NCI-H524 (cell line): ENCODE results near the gene NRDC.
A peak's percentile ranks its signal among the peaks of the same experiment; 100 is the strongest.
"Not testable (repeated sequence)": the region's sequence is repeated elsewhere in the genome, so short reads cannot be mapped to it uniquely, and the experiment has no call there.

Experiments
- DNase-seq, 2 experiments: peaks; one replicate each; lab custom pipeline; 2025; lab: John Stamatoyannopoulos, UW

The NRDC gene

DNA sequence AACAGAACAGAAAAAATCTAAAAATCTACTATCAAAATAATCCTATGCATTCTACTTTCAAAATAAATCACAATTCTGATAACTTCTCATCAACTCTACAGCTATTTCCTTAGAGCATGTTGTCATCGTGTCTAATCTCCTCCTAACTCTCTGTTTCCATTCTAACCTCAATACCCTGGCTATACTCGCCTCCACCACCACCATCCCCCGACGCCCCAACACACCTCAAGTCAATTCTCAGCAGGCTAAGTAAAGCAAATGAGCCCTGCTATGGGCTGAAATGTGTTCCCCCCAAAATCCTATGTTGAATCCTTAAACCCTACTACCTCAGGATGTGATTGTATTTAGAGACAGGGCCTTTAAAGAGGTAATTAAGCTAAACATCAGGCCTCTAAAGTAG is 34.6 kb downstream of the NRDC start:
- DNase-seq, result no peak

GRCh38 chr1:51842261-51842660 is 36.3 kb downstream of the NRDC start:
- DNase-seq, result no peak

DNA sequence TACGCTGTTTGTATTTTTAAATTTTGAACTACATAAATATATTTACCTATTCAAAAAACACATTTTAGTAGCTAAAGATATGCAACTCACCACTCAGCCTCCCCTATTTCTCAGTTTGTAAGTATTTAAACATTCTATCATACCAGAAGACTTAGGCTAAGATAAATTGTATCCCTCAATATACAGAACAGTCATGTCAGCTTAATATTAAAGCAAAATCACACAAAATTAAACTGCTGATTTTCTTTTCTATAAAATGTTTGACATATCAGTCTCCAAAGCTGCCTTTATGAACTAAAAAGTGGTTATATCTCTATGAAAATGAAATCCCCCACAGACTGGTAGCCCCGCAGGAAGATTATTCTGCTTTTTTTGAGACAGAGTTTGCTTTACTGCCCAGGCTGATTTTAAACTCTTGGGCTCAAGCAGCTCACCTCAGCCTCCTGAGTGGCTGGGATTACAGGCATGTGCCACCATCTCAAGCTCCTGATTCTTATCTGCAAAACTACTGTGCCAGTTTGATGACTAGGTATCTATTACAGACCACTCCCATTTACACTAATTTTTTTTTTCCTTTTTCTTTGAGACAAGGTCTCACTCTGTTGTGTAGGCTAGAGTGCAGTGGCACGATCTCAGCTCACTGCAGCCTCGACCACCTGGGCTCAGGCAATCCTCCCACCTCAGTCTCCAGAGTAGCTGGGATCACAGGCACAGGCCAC is 37.6 kb downstream of the NRDC start:
- DNase-seq, result no peak

GRCh38 chr1:51840182-51840581 is 38.3 kb downstream of the NRDC start:
- no peak for DNase-seq

GRCh38 chr1:51839094-51839493 is 39.4 kb downstream of the NRDC start:
- no peak for DNase-seq

DNA sequence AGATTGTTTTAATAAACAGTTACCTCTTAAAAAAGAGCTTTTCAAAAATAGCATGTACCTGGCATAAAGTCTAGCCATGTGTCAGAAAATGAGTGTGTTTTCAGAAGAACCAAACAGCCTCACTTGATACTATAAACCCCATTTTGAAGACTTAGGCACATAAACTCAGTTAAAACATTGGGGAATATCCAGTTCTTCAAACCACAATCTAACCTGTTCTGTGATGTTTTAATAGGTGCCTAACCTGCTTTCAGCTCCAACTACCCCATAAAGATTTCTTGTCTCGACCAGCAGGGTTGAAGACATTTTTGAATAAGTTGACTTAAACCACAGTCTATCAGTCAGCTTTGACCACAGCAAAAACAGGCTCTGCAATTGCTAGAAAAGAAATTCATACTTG is 41.3 kb downstream of the NRDC start:
- no peak for DNase-seq

DNA sequence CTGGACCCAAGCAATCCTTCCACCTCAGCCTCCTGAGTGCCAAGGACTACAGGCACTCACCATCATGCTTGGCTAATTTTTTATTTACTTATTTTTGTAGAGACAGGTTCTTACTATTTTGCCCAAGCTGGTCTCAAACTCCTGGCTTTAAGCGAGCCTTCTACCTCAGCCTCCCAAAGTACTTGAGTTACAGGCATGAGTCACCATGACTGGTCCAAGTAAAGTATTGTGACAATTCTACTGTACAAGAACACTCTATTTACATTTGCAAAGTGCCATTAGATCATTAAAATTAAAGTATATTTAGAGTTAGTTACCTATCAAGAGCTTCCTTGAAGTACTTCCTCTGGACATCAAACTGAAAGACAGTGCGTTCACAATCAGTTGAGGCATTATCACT is 44.8 kb downstream of the NRDC start:
- DNase-seq, result no peak

GRCh38 chr1:51829058-51829457 is 49.5 kb downstream of the NRDC start:
- no peak for DNase-seq

DNA sequence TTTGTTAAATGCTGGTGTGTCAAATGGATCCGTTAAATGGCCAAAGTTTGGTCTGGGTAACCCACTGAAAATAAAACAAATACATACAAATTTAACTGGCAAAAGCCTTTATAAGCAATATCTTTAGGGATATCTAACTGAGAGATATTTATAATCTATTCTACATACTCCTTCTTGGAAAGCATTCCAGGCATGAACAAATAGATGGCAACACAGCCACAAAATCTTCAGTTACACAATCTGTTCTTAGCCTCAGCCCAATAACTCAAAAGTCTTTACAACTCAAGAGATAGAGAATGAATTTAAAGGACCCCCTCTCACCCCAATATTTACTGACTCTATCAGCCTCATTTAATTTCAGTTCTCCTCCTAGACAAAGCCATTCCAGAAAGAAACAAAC is 58.7 kb downstream of the NRDC start:
- DNase-seq, result no peak

- not testable (repeated sequence) for DNase-seq
Measured at GRCh38 chr1:51819021-51819420, 59.5 kb downstream of the NRDC start.

- DNase-seq, result no peak
Measured at GRCh38 chr1:51818487-51818886, 60.0 kb downstream of the NRDC start.

- no peak for DNase-seq
Measured at GRCh38 chr1:51814513-51814912, 64.0 kb downstream of the NRDC start.

GRCh38 chr1:51799372-51799771 is 79.2 kb downstream of the NRDC start:
- no peak for DNase-seq

DNA sequence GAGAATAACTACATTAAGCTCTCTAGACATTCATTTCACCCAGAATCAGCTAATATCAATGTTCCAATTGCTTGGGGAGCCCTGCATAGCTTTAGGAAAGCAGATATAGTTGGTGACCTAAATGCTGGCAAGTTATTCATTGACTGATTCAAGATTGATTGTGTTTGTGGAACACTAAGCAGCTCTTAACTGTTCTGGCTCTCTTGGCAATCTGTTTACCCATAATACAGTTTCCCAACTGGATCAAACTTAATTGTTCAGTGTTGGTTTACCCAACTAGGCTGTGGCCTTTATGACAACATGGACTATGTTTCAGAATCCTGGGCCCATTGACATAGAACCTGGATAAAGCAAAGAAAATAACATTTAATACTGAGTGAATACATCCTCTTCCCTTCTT is 83.7 kb downstream of the NRDC start:
- no peak for DNase-seq

DNA sequence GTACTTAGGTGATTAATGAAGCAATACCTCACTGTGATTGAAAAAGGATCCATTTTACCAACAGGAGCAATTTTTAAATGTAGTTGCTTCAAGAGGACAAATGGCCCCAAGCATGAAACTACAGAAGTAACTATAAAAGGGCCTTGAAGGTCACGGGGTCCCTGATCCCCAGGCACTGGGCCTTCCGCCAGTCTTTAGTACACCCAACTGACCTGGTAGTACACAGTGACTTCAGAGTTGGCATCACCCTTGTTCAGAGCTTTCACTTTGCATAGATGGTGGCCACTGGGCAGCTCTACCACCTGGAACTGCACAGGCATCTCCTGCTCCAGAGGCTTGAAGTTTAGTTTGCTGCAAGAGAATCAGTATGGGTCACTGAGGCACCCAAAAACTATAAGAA is 84.3 kb downstream of the NRDC start:
- no peak for DNase-seq

DNA sequence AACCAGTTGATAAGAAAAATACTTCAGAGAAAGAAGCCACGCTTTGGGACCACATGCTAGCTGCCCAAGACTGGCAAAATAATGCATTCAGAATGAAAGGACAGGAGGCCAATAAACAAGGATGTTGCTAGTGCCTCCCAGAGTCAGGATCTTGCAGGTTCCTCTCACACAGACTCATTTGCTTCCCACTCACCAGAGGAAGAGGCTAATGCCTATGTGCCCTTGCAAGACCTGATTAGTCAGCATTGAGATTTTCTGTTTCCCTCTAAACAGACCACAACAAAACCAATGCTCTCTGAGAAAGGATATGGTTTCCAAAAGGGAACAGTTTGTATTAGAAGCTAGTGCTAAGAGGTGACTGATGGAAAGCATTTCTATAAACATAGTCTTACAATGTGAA is 85.7 kb downstream of the NRDC start:
- DNase-seq, result no peak

DNA sequence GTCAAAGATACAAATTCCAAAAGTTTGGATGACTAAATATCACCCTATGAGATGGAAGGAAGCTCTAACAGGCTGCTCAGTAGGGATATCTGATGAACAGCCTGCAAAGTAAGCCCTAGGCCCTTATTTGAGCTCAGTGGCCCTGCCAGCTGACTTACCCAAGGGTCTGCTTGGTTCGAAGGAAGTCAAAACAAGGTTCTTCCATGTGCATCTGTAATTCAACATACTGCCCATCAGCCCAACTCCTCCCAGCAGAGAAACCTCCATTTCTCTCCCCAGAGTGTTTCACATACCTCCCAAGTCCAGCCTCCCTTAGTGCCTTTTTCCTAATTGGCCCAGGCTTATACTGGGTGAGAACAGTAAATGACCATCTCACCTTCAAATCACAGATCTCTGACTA is 86.6 kb downstream of the NRDC start:
- no peak for DNase-seq

DNA sequence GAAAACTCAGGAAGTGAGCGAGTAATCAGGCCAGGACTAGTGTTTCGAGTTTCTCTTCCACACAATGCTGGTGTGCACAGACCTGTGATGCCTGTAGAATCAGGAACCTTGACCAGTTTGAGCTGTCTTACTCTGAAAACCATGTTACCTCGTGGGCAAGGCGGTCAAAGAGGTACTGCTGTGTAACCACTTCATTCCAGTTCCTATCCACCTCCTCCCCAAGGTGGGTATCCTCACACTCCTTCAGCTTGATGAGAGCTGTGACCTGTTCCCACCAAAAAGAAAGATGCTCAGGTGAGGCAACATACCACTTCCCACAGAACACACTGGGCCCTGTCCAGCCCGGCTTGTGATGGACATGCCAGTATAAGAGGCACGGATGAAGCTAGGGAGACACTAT is 88.1 kb downstream of the NRDC start:
- no peak for DNase-seq

- DNase-seq, result no peak
Measured at GRCh38 chr1:51789342-51789741, 89.2 kb downstream of the NRDC start.

- no peak for DNase-seq
Measured at GRCh38 chr1:51788938-51789337, 89.6 kb downstream of the NRDC start.

DNA sequence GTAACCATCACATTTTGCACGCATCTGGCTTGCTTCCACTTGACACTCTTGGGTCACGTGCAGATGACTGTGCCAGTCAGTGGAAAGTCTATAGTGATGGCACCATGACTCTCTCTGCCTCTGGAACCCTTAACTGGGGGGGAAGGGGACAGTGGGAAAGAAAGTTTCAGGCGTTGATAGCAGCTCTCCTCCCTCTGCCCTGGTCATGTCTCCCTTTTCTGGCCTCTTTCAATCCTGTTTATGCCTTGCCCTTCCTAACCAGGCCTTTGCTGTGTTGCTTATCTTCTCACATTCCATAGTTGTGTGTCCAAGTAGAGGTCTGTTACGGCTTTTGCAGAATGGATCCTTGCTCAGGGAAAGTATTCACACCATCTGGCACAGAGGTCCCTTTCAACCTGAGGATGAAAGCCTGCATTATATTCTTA is 93.5 kb downstream of the NRDC start:
- DNase-seq, result no peak

DNA sequence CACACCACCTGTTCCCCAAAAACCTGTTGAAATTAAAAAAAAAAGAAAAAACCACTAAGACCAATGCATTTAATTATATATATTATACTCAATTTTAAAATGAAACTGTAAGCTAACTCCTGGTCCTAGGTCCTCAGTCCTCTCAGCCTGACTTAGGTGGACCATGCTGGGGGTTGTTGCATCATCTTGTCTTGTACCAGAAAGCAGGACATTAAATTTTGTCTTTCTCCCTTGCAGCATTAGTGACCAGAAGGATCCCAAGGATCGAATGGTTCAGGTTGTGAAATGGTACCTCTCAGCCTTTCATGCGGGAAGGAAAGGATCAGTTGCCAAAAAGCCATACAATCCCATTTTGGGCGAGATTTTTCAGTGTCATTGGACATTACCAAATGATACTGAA is 97.6 kb downstream of the NRDC start:
- no peak for DNase-seq

GRCh38 chr1:51776408-51776807 is 102.1 kb downstream of the NRDC start:
- DNase-seq, result no peak

GRCh38 chr1:51768971-51769588 is 109.4 kb downstream of the NRDC start:
- DNase-seq, result peak in 1 of 2 experiments; percentile 41
